ENCODE data around the gene FOXS1.

Gene FOXS1

DNA sequence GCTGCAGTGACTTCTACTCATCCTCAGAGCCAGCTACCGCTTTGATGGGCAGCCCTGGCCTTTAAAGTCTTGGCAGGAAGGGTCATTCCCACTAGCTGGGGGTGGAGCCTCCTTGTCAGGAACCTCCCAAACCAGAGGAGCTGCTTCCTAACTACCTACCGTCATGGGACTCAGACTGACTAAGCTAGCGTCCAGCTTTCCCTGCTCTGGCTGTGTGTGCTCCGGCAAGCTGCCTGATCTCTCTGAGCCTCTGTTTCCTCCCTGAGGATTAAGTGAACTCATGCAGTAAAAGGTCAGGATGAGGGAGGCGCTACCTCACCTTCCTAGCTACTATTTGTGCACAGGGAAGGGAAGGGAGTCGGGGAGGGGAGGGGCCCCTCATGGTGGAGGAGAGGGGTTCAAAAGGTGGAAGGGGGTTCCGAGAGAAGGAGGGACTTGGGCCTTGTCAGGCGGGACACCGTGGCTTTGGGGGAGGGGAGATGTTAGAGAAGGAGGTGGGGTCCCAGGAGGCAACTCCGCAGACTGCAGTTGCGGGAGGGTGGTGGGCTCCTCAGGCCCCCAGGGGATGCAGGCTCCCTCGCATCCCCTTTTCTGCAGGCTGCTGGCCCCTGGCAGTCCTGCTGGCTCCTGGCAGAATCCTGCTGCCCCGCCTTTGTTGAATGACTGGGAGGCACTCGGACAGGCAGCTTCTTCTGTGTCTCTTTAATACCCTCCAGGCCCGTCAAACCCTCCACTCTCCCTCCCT is 15.2 kb upstream of the FOXS1 start:
- no peak for DNase-seq

DNA sequence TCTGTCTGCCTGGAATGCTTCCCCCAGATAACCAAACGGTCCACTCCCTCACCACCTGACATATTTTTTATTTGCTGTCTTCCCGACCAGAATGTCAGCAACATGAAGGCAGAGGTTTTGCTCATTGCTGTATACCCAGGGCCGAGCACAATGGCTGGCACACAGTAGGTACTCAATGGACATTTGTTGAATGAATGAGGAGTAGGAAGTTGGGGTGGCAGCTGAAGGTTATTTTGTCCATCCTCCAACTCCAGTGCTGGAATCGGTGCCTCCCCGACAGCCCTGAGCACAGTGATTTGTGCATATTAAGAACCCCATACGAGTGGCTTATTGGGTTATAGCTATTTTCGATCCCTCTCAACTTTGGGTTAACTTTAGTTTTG is 14.6 kb upstream of the FOXS1 start:
- no peak for DNase-seq

DNA sequence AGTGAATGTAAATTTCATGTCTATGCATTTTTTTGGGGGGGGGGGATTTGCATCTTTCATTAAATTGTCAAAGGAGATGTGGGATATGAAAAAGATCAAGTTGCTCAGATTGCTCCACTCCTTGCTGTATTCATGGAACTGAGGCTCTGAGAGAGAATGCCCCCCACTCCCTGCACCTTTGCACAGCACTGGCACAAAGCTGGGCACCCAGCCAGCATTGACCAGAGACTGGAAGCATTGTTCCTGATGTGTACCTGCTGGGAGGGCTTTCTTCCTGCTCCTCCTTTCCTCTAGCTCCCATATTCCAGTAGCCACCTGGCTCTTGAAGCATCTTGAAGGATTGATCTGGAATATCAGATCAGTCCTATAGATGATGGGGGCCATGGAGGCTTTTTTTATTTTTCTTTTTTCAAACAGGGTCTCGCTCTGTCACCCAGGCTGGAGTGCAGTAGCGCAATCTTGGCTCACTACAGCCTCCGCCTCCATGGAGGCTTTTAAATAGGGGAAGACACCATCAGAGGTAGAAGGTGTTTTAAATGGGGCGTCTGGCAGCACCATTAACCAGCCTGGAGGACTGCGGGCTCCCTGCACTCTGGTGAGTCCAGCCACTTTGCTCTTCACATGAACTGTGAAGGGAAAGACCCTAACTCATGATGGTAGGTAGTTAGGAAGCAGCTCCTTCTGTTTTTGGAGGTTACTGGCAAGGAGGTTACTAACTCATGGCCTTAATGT is 14.0 kb upstream of the FOXS1 start:
- no peak for DNase-seq

DNA sequence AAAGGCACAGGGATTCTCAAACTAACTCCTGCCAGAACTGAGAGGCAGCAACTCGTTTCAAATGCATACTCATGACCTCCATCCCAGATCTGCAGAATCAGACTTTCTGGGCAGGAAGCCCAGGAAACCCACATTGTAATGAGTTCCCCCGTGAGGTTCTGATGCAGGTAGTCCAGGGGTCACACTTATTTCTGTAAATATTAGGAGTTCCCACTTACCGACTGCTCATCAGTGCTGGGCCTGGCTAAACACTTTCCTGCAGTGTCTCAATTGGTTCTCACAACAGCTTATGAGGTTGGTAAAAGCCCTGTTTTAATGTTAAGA is 13.3 kb upstream of the FOXS1 start:
- DNase-seq: no peak

DNA sequence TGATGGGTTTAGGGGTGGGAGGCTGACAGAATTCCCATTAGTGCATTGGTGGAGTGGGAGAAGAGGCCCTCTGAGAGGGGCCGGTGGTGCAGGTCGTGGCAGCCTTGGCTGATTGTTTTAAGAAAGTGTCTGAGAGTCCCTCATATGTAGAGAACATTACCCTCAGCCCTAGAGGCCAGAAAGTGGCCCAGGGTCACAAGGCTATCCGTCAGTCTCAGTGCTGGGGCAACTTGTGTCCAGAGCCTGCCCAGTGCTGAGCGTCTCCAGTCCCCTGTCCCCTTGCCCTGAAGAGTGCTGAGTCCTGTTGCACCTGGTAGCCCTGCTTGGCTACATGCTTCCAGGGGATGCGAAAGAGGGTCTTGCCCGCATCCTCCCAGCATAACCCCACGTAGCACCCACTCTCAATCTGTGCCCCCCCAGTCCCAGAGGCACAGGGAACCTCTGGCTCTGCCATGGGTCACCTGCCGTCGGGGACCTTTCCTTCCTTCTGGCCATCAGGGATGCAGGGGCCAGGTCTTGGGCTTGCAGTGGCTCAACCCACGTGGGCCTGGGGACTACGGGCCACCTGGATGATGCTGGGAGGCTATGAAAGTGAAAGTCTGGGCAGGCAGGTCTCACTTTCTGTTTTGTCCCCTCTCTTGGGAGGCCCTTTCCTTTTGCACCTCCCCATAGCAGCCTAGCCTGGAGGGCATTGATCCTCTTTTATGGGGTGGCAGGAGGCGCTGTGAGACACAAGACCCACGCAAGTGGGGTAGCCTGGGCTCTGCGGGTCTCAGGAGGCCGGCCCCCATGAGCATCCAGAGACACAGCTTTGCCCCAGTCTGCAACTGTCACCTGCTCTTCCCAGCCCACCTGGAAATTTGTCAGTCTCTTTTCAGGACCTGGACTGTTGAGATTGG is 12.7 kb upstream of the FOXS1 start:
- DNase-seq: no peak

- no peak for DNase-seq
Measured at GRCh38 chr20:31856516-31856915, 11.1 kb upstream of the FOXS1 start.

GRCh38 chr20:31853481-31853880 is 8.1 kb upstream of the FOXS1 start:
- no peak for DNase-seq

- DNase-seq: no peak
Measured at GRCh38 chr20:31851240-31851955, 6.0 kb upstream of the FOXS1 start.

DNA sequence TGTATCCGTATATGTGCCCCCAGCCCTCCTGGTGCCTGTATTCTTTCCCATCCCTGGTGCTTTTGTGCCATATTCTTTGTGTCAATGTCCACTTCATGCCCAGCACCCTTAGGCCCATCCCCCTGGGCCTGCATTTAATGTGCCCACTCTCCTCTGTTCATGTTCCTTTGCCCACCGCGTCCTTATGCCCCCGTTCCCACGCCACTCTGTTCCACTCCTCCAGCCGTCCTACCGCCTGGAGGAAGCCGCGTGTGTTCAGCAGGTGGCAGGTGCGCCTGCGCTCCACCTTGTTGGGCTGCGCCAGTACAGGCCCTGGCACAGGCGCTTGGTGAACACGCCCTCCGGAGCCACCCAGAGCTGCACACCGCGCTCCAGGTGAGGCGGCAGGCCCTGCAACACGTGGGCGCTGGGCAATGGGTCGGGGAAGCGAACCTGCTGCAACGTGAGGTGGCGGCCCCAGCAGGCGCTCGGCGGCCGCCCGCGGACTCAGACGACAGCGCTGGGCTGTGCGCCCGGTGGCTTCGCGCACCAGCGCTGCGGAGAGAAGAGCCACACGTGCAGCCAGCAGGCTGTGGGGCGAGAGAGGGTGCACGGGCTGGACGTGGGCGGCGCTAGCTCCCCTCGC is 4.0 kb upstream of the FOXS1 start:
- no peak for DNase-seq

- no peak for DNase-seq
Measured at GRCh38 chr20:31848088-31848999, 2.9 kb upstream of the FOXS1 start.

DNA sequence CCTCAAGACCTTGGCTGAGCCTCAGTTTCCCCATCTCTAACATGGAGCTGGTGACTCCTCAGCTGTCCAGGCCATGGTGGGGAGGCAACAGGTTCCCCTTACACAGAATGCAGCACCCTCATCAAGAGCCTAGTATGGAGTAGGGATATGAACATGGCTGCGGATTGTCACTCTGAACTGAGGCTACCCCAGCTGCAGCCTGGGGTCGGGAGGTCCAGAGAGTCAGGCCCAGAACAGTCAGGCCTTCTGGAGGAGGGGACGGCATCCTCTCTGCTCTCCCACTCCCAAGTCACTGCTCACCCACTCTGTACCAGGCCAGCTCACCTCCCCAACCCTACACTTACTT is 1.4 kb upstream of the FOXS1 start:
- no peak for DNase-seq

GRCh38 chr20:31844737-31845299 is 586 bp downstream of the FOXS1 start:
- DNase-seq: no peak

DNA sequence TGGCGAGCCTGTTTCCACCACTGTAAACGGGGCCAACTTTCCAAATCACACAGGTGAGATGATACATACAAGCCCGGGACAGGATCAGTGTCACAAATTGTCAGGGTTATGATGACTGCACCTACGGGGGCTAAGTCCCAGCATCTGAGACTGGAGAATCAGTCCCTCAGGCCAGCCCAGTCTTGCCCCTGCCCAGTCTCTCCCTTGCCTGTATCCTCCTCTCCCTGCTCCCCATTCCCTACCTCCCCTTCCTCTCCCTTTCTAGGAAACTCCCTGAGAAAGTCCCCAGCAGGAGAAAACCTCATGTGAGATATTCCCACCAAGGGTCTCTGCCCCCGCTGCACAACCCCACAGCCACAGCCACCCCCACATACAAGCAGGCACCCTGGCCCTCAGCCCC is 1.5 kb downstream of the FOXS1 start:
- DNase-seq: no peak

GRCh38 chr20:31843288-31843687 is 2.1 kb downstream of the FOXS1 start:
- DNase-seq: no peak

GRCh38 chr20:31842471-31843157 is 2.8 kb downstream of the FOXS1 start:
- no peak for DNase-seq

DNA sequence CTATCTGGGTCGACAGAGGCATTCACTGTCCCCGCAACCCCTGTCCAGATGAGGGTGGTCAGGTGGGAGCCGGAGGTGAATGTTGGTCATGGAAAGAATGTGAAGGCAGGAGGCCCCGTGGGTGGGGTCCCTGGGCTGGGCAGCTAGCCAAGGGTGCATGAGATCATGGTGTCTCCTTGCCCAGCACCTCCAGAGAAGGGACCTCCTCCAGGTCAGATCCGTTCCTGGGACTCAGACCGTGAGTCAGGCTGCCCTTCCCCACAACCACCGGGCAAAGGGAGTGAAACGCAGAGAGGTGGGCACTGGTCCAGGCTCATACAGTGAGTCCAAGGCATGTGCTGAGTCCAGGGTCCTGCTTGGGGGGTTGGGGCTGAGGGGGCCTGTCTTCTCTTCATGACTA is 3.5 kb downstream of the FOXS1 start:
- DNase-seq: no peak

GRCh38 chr20:31840906-31841816 is 4.2 kb downstream of the FOXS1 start:
- DNase-seq: no peak

DNA sequence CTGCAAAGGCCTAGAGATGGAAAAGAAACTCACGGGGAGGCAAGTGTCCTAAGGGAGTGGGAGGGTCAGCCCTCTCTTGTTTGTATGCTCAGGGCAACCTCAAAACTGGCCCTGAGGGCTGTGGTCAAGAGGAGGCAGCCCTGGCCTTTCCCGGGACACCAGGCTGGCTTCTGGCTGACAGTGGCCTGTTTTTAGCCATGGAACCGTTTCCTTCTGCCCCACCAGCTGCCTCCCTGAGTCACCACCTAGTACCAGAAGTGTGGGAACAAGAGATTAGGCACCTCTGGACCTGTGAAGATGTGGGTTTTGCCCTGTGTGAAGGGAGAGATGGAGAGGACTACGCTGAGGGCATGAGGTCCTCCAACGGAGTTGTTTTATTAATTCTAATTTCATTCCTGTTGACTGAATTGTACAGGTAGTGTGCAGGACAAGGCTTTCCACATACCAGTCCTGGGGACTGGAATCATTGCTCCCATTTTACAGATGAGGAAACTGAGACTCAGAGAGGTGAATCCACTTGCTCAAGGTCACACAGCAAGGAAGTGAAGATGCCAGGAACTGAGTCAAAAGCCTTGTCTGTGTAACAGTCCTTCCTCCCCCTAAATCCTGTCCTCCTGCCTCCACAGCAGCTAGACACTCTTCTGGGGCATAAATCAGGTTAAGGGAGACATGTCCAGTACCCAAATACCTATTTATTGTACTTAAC is 5.5 kb downstream of the FOXS1 start:
- no peak for DNase-seq
